NCI-H1694 (cell line): ENCODE results near the gene PPP1R37.

Source experiments
- DNase-seq: peaks from one replicate; lab custom pipeline; 2025; lab: John Stamatoyannopoulos, UW

Gene PPP1R37

GRCh38 chr19:45138303-45138751 lies 45.3 kb downstream of the PPP1R37 start:
- DNase-seq, result no peak

DNA sequence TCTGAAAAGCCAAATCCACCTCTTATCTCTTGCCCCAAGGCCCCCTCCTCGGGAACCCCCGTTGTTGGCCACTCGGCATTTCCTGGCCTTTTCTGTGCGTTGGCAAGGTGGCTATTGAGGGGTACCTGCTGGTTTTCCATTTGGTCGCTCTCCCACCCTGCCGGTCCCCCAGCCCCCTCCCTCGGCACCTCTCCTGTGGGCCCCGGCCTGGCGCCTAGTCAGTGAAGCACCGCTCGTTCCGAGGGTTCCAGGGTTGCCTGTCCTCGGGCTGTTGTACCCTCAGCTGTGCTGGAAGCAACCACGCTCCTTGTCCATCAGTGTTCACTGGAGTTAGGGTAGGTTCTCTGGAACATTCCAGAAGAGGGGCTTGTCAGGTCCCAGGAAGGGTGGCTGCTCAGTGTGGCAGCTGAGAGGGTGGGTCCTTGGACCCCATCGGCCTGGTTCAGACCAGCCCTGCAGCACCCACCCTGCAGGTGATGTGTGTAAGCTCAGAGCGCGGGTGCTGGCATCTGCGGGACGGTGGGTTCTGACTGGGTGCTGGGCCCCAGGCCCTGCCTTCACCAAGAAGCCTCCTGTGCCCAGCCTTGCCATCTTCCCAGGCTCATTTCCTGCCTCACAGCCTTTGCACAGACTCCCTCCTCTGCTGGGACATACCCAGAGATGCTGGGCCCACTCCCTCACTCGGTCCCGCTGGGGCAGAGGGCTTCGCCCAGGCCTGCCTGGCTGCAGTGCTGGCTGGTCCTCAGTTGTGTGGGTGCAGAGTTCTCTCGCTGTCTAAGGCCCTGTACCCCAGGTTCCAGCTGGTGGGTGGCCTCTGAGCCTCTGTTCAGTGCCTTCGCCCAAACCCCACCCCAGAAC lies 46.5 kb downstream of the PPP1R37 start:
- no peak for DNase-seq

GRCh38 chr19:45140144-45140503 lies 47.1 kb downstream of the PPP1R37 start:
- DNase-seq, result no peak

DNA sequence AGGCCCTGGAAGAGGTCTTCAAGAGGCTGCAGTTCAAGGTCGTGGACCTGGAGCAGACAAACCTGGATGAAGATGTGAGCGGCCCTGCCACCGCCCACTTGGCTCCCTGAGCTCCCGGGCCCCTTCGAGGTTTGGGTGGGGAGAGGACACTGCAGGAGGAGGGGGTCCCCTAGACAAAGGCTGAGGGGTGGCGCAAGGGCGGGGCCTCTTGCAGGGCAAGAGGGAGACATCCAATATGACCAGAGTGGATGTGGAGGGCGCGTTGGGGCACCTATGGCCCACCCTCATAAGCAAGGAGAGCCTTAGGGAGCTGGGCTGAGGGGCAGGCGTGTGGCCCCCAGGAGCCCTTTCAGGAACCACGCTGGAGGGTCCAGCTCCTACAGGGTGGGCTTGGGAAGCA lies 47.6 kb downstream of the PPP1R37 start:
- DNase-seq, result no peak

GRCh38 chr19:45141203-45141900 lies 48.4 kb downstream of the PPP1R37 start:
- no peak for DNase-seq

DNA sequence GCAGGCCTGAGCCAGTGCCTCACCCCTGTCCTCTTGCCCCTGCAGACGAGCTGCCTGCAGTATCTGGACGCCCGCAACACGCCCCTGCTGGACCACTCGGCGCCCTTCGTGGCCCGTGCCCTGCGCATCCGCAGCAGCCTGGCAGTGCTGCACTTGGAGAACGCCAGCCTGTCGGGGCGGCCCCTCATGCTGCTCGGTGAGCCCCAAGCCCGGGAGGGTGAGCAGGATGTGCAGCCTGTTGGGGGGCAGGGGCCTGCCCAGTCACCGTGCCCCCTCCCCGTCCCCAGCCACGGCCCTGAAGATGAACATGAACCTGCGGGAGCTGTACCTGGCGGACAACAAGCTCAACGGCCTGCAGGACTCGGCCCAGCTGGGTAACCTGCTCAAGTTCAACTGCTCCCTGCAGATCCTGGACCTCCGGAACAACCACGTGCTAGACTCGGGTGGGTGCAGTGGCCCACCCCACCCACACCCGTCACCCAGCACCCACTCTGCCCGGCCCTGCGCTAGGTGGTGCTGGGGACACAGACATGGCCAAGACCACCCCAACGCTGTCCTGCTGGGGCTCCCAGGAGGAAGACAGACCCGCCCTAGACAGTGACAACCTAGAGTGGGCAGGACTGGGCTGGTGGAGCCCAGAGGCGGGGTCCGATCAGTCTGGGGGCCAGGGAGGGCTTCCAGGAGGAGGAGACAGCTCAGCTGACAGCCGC lies 49.2 kb downstream of the PPP1R37 start:
- no peak for DNase-seq

DNA sequence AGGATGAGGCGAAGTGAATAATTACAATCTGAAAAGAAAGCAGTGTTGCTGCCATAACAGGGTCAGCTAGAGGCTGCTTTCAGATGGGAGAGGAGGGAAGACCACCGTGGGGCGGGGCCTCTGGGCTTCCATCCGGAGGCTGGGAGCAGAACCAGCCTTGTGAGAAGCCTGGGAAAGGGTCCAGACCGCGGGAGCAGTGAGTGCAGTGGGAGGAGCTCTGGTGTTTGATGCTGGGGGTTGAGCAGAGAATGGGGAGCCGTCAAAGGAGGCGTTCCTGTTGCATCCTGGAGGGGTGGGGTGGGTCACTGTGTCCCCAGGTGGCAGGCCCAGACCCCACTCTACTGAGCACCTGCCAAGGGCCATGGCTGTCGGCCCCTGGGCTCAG lies 49.7 kb downstream of the PPP1R37 start:
- no peak for DNase-seq

- DNase-seq, result no peak
Measured at GRCh38 chr19:45144431-45145269, 51.7 kb downstream of the PPP1R37 start.

DNA sequence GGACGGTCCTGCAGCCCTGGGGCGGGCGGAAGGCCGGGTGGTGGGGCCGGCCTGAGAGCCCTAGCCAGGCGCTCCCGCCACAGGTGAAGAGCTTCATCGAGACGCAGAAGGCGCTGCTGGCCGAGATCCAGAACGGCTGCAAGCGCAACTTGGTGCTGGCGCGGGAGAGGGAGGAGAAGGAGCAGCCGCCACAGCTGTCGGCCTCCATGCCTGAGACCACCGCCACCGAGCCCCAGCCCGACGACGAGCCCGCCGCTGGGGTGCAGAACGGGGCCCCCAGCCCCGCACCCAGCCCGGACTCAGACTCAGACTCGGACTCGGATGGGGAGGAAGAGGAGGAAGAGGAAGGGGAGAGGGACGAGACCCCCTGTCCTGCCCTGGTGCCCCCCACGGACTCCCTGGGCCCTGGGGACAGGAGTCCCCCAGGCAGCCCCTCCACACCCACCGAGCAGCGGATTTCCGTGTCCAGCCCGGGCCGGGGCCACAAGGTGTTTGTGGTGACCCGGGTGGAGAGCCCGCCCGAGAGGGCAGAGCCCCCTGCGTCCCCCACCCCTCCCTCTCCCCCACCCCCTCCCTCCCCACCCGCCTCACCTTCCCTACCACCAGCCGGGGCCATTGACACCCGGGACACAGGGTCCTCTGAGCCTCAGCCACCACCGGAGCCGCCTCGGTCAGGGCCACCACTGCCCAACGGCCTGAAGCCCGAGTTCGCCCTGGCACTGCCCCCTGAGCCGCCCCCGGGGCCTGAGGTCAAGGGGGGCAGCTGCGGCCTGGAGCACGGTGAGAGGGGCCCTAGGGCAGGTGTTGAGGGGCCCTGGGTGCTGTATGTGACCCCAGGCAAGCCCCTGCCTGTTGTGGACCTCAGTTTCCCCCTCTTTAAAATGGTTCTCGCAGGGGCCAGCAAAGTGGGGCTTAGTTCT lies 52.6 kb downstream of the PPP1R37 start:
- DNase-seq, result no peak

- no peak for DNase-seq
Measured at GRCh38 chr19:45146251-45146650, 53.3 kb downstream of the PPP1R37 start.

GRCh38 chr19:45146741-45147205 lies 53.8 kb downstream of the PPP1R37 start:
- DNase-seq, result no peak

- no peak for DNase-seq
Measured at GRCh38 chr19:45147835-45148676, 55.1 kb downstream of the PPP1R37 start.

DNA sequence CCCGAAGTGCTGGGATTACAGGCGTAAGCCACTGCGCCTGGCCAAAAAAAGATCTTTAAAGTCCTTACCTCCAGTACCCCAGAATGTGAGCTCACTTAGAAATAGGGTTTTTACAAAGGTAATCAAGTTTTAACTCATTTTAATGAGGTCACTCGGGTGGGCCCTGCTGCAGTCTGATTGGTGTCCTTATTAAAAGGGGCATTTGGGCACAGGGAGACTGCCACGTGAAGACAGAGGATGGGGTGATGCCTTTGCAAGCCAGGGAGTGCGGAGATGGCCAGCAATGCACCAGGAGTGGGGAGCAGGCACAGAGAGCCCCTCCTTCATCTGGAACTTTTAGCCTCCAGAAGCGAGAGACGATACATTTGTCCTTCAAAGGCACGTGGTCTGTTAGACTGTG lies 56.1 kb downstream of the PPP1R37 start:
- no peak for DNase-seq

- no peak for DNase-seq
Measured at GRCh38 chr19:45150180-45150579, 57.2 kb downstream of the PPP1R37 start.

DNA sequence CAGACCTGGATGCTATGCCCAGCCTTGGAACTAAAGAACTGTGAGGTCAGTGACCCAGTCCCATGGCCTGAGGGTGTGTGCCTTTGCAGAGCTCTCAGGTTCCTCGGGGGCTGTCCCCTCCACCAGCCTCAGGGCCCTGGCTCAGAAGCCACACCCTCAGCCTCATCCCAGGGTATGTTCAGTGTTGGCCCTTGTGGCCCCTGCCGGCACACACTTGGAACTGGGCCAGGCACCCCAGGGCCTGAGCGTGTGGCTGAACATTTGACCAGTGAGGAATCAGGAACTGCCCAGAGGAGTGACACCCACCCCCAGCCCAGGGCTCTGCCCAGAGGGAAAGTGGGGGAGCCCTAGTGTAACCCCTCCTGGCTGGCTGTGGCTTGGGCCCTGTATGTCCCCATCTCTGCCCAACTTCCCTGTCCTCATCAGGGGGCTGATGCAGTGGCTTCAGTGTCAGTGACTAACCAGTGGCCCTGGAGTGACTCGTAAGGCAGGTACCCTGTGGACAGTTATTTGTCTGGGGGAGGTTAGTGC lies 57.8 kb downstream of the PPP1R37 start:
- DNase-seq, result no peak

DNA sequence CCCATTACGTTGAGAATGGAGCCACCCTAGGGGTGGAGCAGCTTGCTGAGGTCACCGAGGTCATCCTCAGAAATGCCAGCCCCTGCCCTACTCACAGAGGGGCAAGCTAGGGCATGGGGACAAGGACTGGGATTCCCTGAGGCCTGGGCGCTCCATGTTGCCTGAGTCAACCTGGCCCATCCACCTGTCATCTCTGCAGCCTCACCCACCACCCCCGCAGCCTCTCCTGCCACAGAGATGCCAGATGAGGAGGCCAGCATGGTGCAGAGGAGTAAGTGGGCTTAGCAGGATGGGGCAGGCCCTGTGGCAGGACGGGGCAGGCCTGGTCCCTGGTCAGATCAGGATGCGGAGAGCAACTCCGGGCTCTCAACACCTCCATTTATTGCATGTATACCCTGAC lies 58.3 kb downstream of the PPP1R37 start:
- DNase-seq, result no peak

DNA sequence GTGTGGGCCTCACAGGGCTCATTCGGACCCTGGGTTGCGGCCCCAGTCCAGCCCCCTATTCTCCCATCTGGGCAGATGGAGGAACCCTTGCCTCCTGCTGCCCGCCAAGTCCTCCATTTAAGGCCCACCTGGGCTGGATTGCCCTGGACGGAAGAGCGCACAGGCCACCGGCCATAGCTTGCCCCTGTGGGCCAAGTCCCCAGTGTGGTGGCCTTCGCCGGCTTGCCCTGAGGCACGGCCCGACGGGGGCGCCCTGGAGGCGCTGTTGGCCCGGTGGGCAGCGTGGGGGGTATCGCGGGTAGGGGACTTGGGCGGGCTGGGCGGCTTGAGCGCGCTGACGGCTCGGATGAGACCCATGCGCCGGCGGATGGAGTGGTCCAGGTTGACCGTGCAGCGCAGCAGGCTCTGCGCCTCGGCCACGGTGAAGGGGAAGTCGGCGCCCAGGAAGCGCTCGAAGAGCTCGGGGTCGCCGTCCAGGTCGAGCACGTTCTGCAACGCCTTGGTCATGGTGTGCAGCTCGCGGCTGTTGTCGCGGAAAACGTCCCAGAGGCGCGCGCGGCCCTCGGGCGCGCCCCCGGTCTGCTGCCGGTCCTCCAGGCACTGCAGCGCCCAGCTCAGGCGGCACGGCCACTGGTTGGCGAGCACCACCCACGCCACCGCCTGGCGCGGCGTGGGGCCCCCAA lies 59.0 kb downstream of the PPP1R37 start:
- no peak for DNase-seq

DNA sequence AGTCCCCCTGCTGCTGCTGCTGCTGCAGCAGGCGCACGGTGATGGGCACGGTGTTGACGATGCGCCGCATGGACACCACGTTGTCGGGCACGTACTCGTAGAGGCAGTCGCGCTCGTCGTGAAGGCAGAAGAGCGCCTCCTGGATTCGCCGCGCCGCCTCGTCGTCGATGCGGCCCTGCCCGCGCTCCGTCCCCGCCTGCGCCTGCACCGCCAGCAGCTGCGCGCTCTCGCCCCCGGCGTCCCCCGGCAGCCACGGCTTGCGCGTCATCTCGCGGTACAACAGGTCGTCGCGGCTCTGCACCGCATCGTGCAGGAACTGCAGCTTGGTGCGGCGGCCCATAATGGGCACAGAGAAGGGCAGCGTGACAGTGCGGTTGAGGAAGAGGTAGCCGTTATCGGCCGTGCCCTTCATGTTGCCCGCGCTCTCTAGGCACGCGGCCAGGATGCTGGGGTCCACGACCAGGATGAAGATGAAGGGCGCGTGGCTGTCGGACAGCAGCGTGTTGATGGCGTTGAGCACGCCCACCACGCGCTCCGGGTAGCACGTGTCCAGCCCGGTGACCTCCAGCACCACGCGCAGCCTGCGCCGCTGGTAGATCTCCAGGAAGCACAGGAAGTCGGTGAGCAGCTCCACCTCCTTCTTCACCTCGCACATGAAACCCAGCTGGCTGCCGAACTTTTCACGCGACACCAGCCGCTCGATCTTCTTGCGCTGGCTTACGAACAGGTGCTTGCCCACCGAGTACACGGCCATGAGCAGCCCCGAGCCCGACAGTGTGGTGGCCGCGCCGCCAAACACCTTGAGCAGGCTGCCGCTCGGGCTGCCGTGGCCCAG lies 59.7 kb downstream of the PPP1R37 start:
- peak; percentile 50 for DNase-seq
